H1 (cell line): ENCODE results near the gene ATF7. TPM values are rescaled to one million over a fixed set of nuclear protein-coding genes. Genes with fewer than 3 reads are reported as not detected.

Experiments
- CTCF ChIA-PET: fragments of 300-600 bp; sonication (Branson Sonifier 250); formaldehyde crosslinking; loops from one replicate; lab custom pipeline; 2021; ENCODE audit not compliant: partially characterized antibody; lab: Charles Lee
- POLR2A ChIA-PET: fragments of 300-600 bp; sonication (Branson Sonifier 250); formaldehyde crosslinking; loops from one replicate; lab custom pipeline; 2021; ENCODE audit warnings: inconsistent platforms; ENCODE audit not compliant: partially characterized antibody; lab: Charles Lee
- DNase-seq, 2 experiments: peaks; one replicate each; pipeline versions ENCODE4 v3.0.0 to v3.0.0-alpha.2; 2010 to 2022; ENCODE audit warnings: low spot score in 2 of 2, low read depth in 1 of 2, mixed read lengths in 1 of 2
- FAIRE-seq: peaks from 2 replicates; lab custom pipeline; 2011; peaks lifted over from hg19 to GRCh38; lab: Jason Lieb, UNC
- H2AFZ ChIP-seq: 2 replicates; pipeline ENCODE4 v1.8.1; 2012; ENCODE audit warnings: low read length, inconsistent platforms
- H2AK5ac ChIP-seq: 2 replicates; pipeline ENCODE4 v1.6.1; 2013; ENCODE audit warnings: low read depth, low read length
- H2BK120ac ChIP-seq: replicated peaks from 2 replicates; pipeline ENCODE3; 2013; ENCODE audit warnings: low read depth, low read length, inconsistent platforms
- H2BK12ac ChIP-seq: 2 replicates; pipeline ENCODE4 v1.6.1; 2013; ENCODE audit warnings: low read depth, low read length
- H2BK15ac ChIP-seq: 2 replicates; pipeline ENCODE4 v1.6.1; 2013; ENCODE audit warnings: low read length
- H2BK20ac ChIP-seq: 2 replicates; pipeline ENCODE4 v1.6.1; 2013; ENCODE audit warnings: low read length
- H2BK5ac ChIP-seq: 2 replicates; pipeline ENCODE4 v1.6.1; 2013; ENCODE audit warnings: low read depth, low read length
- H3K14ac ChIP-seq: 2 replicates; pipeline ENCODE4 v1.6.1; 2013; ENCODE audit warnings: inconsistent platforms; ENCODE audit not compliant: insufficient read length
- H3K18ac ChIP-seq: 2 replicates; pipeline ENCODE4 v1.6.1; 2013; ENCODE audit warnings: low read length; ENCODE audit errors: extremely low read depth
- H3K23ac ChIP-seq: 2 replicates; pipeline ENCODE4 v1.6.1; 2013; ENCODE audit warnings: inconsistent platforms; ENCODE audit not compliant: insufficient read length
- H3K23me2 ChIP-seq: 2 replicates; pipeline ENCODE4 v1.6.1; 2013; ENCODE audit warnings: low read depth, low read length
- H3K27ac ChIP-seq: 2 replicates; pipeline ENCODE4 v1.6.1; 2011; ENCODE audit warnings: low read depth, low read length, inconsistent platforms
- H3K27me3 ChIP-seq, 4 experiments: replicated peaks in 1 of 4; 1 replicate in 1 of 4; 2 replicates in 3 of 4; pipeline versions ENCODE4 v1.6.1 to v1.8.1; 2011 to 2013; ENCODE audit warnings: low read length in 3 of 4, mild to moderate bottlenecking in 3 of 4, inconsistent platforms in 2 of 4, mixed read lengths in 2 of 4, moderate library complexity in 1 of 4; ENCODE audit not compliant: control insufficient read depth in 3 of 4, insufficient read depth in 3 of 4; ENCODE audit errors: extremely low read depth in 1 of 4
- H3K36me3 ChIP-seq, 4 experiments: 2 replicates each; pipeline versions ENCODE4 v1.6.1 to v1.8.1; 2011 to 2013; ENCODE audit warnings: mild to moderate bottlenecking in 4 of 4, low read length in 3 of 4, moderate library complexity in 2 of 4, control low read depth in 1 of 4, inconsistent platforms in 1 of 4; ENCODE audit not compliant: insufficient read depth in 4 of 4, control insufficient read depth in 2 of 4
- H3K4ac ChIP-seq: replicated peaks from 2 replicates; pipeline ENCODE3; 2013; ENCODE audit warnings: low read length, low read depth, mixed read lengths, inconsistent platforms; ENCODE audit not compliant: insufficient read length
- H3K4me1 ChIP-seq, 4 experiments: replicated peaks in 1 of 4; 1 replicate in 1 of 4; 2 replicates in 3 of 4; pipeline versions ENCODE4 v1.6.1 to v1.8.1; 2011 to 2013; ENCODE audit warnings: low read length in 3 of 4, inconsistent platforms in 2 of 4, mixed read lengths in 1 of 4; ENCODE audit not compliant: insufficient read depth in 4 of 4, control insufficient read depth in 3 of 4
- H3K4me2 ChIP-seq, 2 experiments: 2 replicates each; pipeline versions ENCODE4 v1.6.1 to v1.8.1; 2011 to 2013; ENCODE audit warnings: low read depth in 2 of 2, low read length in 2 of 2, control low read depth in 1 of 2, inconsistent platforms in 1 of 2, mild to moderate bottlenecking in 1 of 2; ENCODE audit not compliant: insufficient read depth in 1 of 2
- H3K4me3 ChIP-seq, 4 experiments: fragments of 200-600, 300-600 bp in 1 of 4; sonication (generic), shearing (Covaris generic), sonication (Bioruptor Twin) in 1 of 4; 2 replicates each; pipeline versions ENCODE4 v1.5.1 to v1.8.1; 2011 to 2016; ENCODE audit warnings: low read length in 4 of 4, low read depth in 3 of 4, control low read depth in 2 of 4, inconsistent platforms in 2 of 4, mild to moderate bottlenecking in 2 of 4, mixed read lengths in 1 of 4, moderate library complexity in 1 of 4; ENCODE audit not compliant: insufficient read depth in 2 of 4; ENCODE audit errors: extremely low read depth in 1 of 4
- H3K56ac ChIP-seq: replicated peaks from 2 replicates; pipeline ENCODE3; 2013; ENCODE audit warnings: low read depth, mild to moderate bottlenecking, mixed read lengths, low read length, inconsistent platforms; ENCODE audit not compliant: insufficient read length
- H3K79me1 ChIP-seq: 2 replicates; pipeline ENCODE4 v1.6.1; 2013; ENCODE audit warnings: low read depth, low read length, control low read depth
- H3K79me2 ChIP-seq, 2 experiments: 2 replicates each; pipeline versions ENCODE4 v1.6.1 to v1.8.1; 2012 to 2013; ENCODE audit warnings: low read length in 2 of 2, mild to moderate bottlenecking in 2 of 2, inconsistent platforms in 1 of 2; ENCODE audit not compliant: insufficient read depth in 2 of 2, control insufficient read depth in 1 of 2
- H3K9ac ChIP-seq, 4 experiments: replicated peaks in 1 of 4; 1 replicate in 1 of 4; 2 replicates in 3 of 4; pipeline versions ENCODE4 v1.6.1 to v1.8.1; 2011 to 2013; ENCODE audit warnings: low read depth in 3 of 4, low read length in 3 of 4, control low read depth in 2 of 4, mild to moderate bottlenecking in 2 of 4, moderate library complexity in 2 of 4, inconsistent platforms in 1 of 4; ENCODE audit errors: extremely low read depth in 1 of 4
- H3K9me3 ChIP-seq, 2 experiments: 2 replicates each; pipeline versions ENCODE4 v1.6.1 to v1.8.1; 2012 to 2013; ENCODE audit warnings: mild to moderate bottlenecking in 2 of 2, moderate library complexity in 2 of 2, control low read depth in 1 of 2, inconsistent platforms in 1 of 2, low read depth in 1 of 2, low read length in 1 of 2, mixed read lengths in 1 of 2; ENCODE audit not compliant: insufficient read depth in 2 of 2
- H4K20me1 ChIP-seq, 2 experiments: replicated peaks in 1 of 2; 2 replicates each; pipeline versions ENCODE3 to v1.8.1; 2011 to 2013; ENCODE audit warnings: inconsistent platforms in 2 of 2, low read length in 2 of 2, mild to moderate bottlenecking in 1 of 2; ENCODE audit not compliant: insufficient read depth in 2 of 2, control insufficient read depth in 1 of 2
- H4K5ac ChIP-seq: 2 replicates; pipeline ENCODE4 v1.6.1; 2013; ENCODE audit warnings: low read length, low read depth, mixed read lengths, inconsistent platforms; ENCODE audit not compliant: insufficient read length
- H4K8ac ChIP-seq: 2 replicates; pipeline ENCODE4 v1.8.0; 2013; ENCODE audit warnings: mild to moderate bottlenecking, moderate library complexity, low read length, inconsistent platforms; ENCODE audit not compliant: insufficient read depth; ENCODE audit errors: extremely low read depth
- H4K91ac ChIP-seq: replicated peaks from 2 replicates; pipeline ENCODE3; 2013; ENCODE audit warnings: low read length, mixed read lengths, inconsistent platforms; ENCODE audit not compliant: insufficient read length
- BCL11A ChIP-seq, 2 experiments: IDR thresholded peaks; one replicate each; pipeline ENCODE4 v1.6.1; 2011; ENCODE audit warnings: low read depth in 2 of 2, low read length in 2 of 2, mild to moderate bottlenecking in 2 of 2
- JUN ChIP-seq: IDR thresholded peaks from 2 replicates; pipeline ENCODE4 v1.6.1; 2011; ENCODE audit warnings: low read depth, mild to moderate bottlenecking, improper control_type of control experiment, low read length
- SAP30 ChIP-seq: fragments of 300-600 bp; sonication (generic); IDR thresholded peaks from 2 replicates; pipeline ENCODE4 v1.7.1; 2012; ENCODE audit warnings: low read length, moderate library complexity, mild to moderate bottlenecking, inconsistent platforms; ENCODE audit not compliant: insufficient read depth, insufficient replicate concordance
- SP2 ChIP-seq: IDR thresholded peaks from 2 replicates; pipeline ENCODE4 v1.6.1; 2012; ENCODE audit warnings: mild to moderate bottlenecking, low read length, inconsistent platforms
- WGBS, 2 experiments: shearing (Covaris generic) in 1 of 2; methylation state at CpG; one replicate each; pipeline versions ENCODE4 v1.1.6 to v1.1.7; 2013 to 2015; ENCODE audit warnings: low lambda C conversion rate in 2 of 2, mixed read lengths in 2 of 2, inconsistent platforms in 1 of 2, low coverage in 1 of 2, missing lambda C conversion rate in 1 of 2; ENCODE audit not compliant: insufficient replicate concordance in 2 of 2, insufficient coverage in 1 of 2, insufficient read length in 1 of 2; ENCODE audit errors: extremely low coverage in 1 of 2, missing lambda C conversion rate in 1 of 2; 5-methylcytosine and 5-hydroxymethylcytosine counted together
- polyA plus RNA-seq, 7 experiments: library from polyadenylated mRNA; depleted of rRNA in 3 of 7; stranded (reverse) in 5 of 7; unstranded in 2 of 7; fragments of >200 nt in 5 of 7; fragments of 200-250 nt in 2 of 7; gene quantifications; 1 replicate in 5 of 7; 2 replicates in 1 of 7; 4 replicates in 1 of 7; pipeline versions ENCODE4 v1.2.1 to v1.2.3, GENCODE V29; 2011 to 2013; ENCODE audit warnings: missing spikeins in 2 of 7, mixed read lengths in 2 of 7
- total RNA-seq: library from RNA; stranded (reverse); fragmentation: NEBNext Ultra II Directional; extraction: Animal tissue kit (Norgen Biotek cat#: 25700); gene quantifications from 2 replicates; pipeline ENCODE4 v1.2.1, GENCODE V29; 2021

The ATF7 gene
- total and polyA plus RNA-seq, 2 of the 8 experiments (the other 6 are each of a cell fraction or from before 2014, with no cell fraction given): 10.1 to 16.6 TPM

DNA sequence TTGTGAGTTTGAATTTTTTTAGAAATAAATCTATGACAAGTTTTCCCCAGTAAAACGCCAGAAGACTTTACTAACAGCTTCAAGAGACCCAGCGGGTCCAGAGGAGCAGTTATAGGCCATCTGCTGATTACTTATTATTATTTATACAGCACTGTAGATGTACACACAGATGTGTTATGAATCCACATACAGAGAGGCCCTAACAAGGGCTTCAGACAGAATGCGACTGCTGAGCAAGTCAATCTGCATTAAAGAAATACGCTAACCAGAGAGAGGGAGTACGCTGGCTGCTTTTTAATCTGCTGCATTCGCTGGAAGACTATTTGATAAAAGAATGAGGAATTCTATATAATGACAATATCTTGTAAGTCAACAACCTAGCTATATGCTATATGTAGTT lies 32.5 kb downstream of the ATF7 start:
- TF ChIP-seq JUN (no peak), SAP30 (no peak), SP2 (no peak), BCL11A (IDR thresholded peaks at IDR 0.05; ENCODE audit: low read depth in 2 of 2, low read length in 2 of 2) (no peak)
- TF ChIP-seq, all 59 proteins: peak for 0
- no peak overlapping the region for H3K23ac ChIP-seq
- no peak overlapping the region for H2BK120ac ChIP-seq
- H2BK20ac ChIP-seq: no peak overlapping the region
- H4K8ac ChIP-seq: no peak overlapping the region
- no peaks in the 10 kb centered on the region for H3K9me3 ChIP-seq
- FAIRE-seq: no peak
- H3K79me2 ChIP-seq: no peaks in the 10 kb centered on the region
- H3K4me3 ChIP-seq: no peak overlapping the region
- no peak overlapping the region for H3K9ac ChIP-seq
- H3K27me3 ChIP-seq: no peaks in the 10 kb centered on the region
- H2BK12ac ChIP-seq: no peak overlapping the region
- ChIA-PET POLR2A (interaction anchor here (1.2 kb wide), 1 partner anchor 83 kb away, joined by 4 read pairs; the partner anchor contains the start of gene ATP5MC2), CTCF (interaction anchor here (0.7 to 1.0 kb wide), 2 partner anchors 9 to 15 kb away, joined by 3 to 5 read pairs; no protein-coding TSS in a partner anchor)
- H4K91ac ChIP-seq: no peak overlapping the region
- H3K4me1 ChIP-seq: peaks cover 0 to 6% (median 0%) of the 10 kb centered on the region in 4 experiments; a peak in 2 of 7 replicates
- DNase-seq: no peak
- 88% methylated on average over 6 of the region's 6 CpGs; no CpG with 5 or more reads in 1 of the 2 experiments for WGBS, 2 experiments
- no peak overlapping the region for H3K4me2 ChIP-seq
- no peaks in the 10 kb centered on the region for H3K23me2 ChIP-seq
- no peaks in the 10 kb centered on the region for H3K79me1 ChIP-seq
- H3K27ac ChIP-seq: no peak overlapping the region
- no peak overlapping the region for H3K14ac ChIP-seq
- H2AFZ ChIP-seq: no peak overlapping the region
- H4K20me1 ChIP-seq: no peaks in the 10 kb centered on the region
- no peak overlapping the region for H4K5ac ChIP-seq
- no peak overlapping the region for H3K18ac ChIP-seq
- H2AK5ac ChIP-seq: no peak overlapping the region
- no peaks in the 10 kb centered on the region for H3K36me3 ChIP-seq
- H3K4ac ChIP-seq: no peak overlapping the region
- no peak overlapping the region for H2BK5ac ChIP-seq
- no peak overlapping the region for H3K56ac ChIP-seq
- H2BK15ac ChIP-seq: no peak overlapping the region
